A549 (cell line): ENCODE results near the gene AKAP9. TPM values are rescaled to one million over a fixed set of nuclear protein-coding genes. Genes with fewer than 3 reads are reported as not detected.

Experiments used
- ATAC-seq, 2 experiments: fragments of 200-7000 bp in 1 of 2; fragments of >200 bp in 1 of 2; cut with Nextera tagmentation in 1 of 2; cut with Tn5 transposase in 1 of 2; 3 replicates each; pipeline versions ENCODE4 v1.8.0 to v1.9.1; 2018 to 2020; ENCODE audit warnings: mild to moderate bottlenecking in 1 of 2, moderate library complexity in 1 of 2
- CTCF ChIA-PET: fragments of 300-600 bp; sonication (Branson Sonifier 250); formaldehyde crosslinking; extraction: SDS; loops from one replicate; lab custom pipeline; 2021; ENCODE audit warnings: antibody characterized with exemption, inconsistent platforms; lab: Yijun Ruan, JAX
- POLR2A ChIA-PET: fragments of 350-600 bp; formaldehyde crosslinking; extraction: SDS; loops from one replicate; lab custom pipeline; 2021; ENCODE audit warnings: antibody characterized with exemption, inconsistent platforms; lab: Yijun Ruan, JAX
- DNase-seq, 2 experiments: peaks; one replicate each; pipeline versions ENCODE4 v3.0.0 to v3.0.0-alpha.2; 2011 to 2016; ENCODE audit warnings: low read depth in 1 of 2, low spot score in 1 of 2
- FAIRE-seq: peaks from 2 replicates; lab custom pipeline; 2011; peaks lifted over from hg19 to GRCh38; lab: Jason Lieb, UNC
- H3K27ac ChIP-seq, 2 experiments: fragments of >200 bp; sonication (Bioruptor Twin); formaldehyde crosslinking; 3 replicates each; pipeline ENCODE4 v1.5.1; 2016 to 2017
- H3K4me1 ChIP-seq: fragments of >200 bp; sonication (Bioruptor Twin); formaldehyde crosslinking; 3 replicates; pipeline ENCODE4 v1.6.1; 2016
- H3K4me2 ChIP-seq: fragments of >200 bp; sonication (Bioruptor Twin); formaldehyde crosslinking; 3 replicates; pipeline ENCODE4 v1.6.1; 2016
- H3K4me3 ChIP-seq: fragments of >200 bp; sonication (Bioruptor Twin); formaldehyde crosslinking; 3 replicates; pipeline ENCODE4 v1.5.1; 2016
- H3K9me3 ChIP-seq: fragments of >200 bp; sonication (Bioruptor Twin); formaldehyde crosslinking; 3 replicates; pipeline ENCODE4 v1.6.1; 2016
- ATOH8 ChIP-seq: fragments of 250-450 bp; sonication (Bioruptor Pico); IDR thresholded peaks from 2 replicates; pipeline ENCODE4 v1.5.0; 2020; ENCODE audit warnings: low read depth, mild to moderate bottlenecking, moderate library complexity
- BCL3 ChIP-seq: fragments of >200 bp; sonication (Bioruptor Twin); formaldehyde crosslinking; IDR thresholded peaks from 3 replicates; pipeline ENCODE4 v1.6.1; 2016
- BHLHE40 ChIP-seq: IDR thresholded peaks from 2 replicates; pipeline ENCODE4 v1.6.1; 2012; ENCODE audit warnings: low read depth, low read length, inconsistent platforms
- CBX2 ChIP-seq: fragments of 200-600 bp; sonication (generic); IDR thresholded peaks from 2 replicates; pipeline ENCODE4 v1.6.1; 2016; ENCODE audit warnings: low read depth, mild to moderate bottlenecking, borderline replicate concordance
- CBX8 ChIP-seq: fragments of 200-600 bp; sonication (generic); IDR thresholded peaks from 2 replicates; pipeline ENCODE4 v1.6.1; 2016
- CTCF ChIP-seq: fragments of >200 bp; sonication (Bioruptor Twin); formaldehyde crosslinking; IDR thresholded peaks from 3 replicates; pipeline ENCODE4 v1.5.1; 2016
- EHF ChIP-seq: fragments of 250-450 bp; sonication (Bioruptor Pico); IDR thresholded peaks from 2 replicates; pipeline ENCODE4 v1.5.0; 2020; ENCODE audit warnings: mild to moderate bottlenecking
- EHMT2 ChIP-seq: fragments of 200-600 bp; sonication (generic); IDR thresholded peaks from 2 replicates; pipeline ENCODE4 v1.6.1; 2016; ENCODE audit warnings: antibody characterized with exemption, low read depth, mild to moderate bottlenecking, moderate library complexity
- EP300 ChIP-seq, 2 experiments: fragments of >200 bp; sonication (Bioruptor Twin); formaldehyde crosslinking; IDR thresholded peaks; 2 replicates in 1 of 2; 3 replicates in 1 of 2; pipeline ENCODE4 v1.6.1; 2016 to 2017
- FOSB ChIP-seq: fragments of 250-450 bp; sonication (Bioruptor Pico); IDR thresholded peaks from 2 replicates; pipeline ENCODE4 v1.5.0; 2020; ENCODE audit warnings: mild to moderate bottlenecking, moderate library complexity
- GATA3 ChIP-seq: IDR thresholded peaks from 2 replicates; pipeline ENCODE4 v1.6.1; 2012; ENCODE audit warnings: borderline replicate concordance
- HDAC2 ChIP-seq: fragments of 200-600 bp; sonication (generic); IDR thresholded peaks from 2 replicates; pipeline ENCODE4 v1.6.1; 2016
- HOXA7 ChIP-seq: fragments of 250-450 bp; sonication (Bioruptor Pico); IDR thresholded peaks from 2 replicates; pipeline ENCODE4 v1.5.0; 2020; ENCODE audit warnings: mild to moderate bottlenecking, moderate library complexity
- HOXB13 ChIP-seq: fragments of 250-450 bp; sonication (Bioruptor Pico); IDR thresholded peaks from 2 replicates; pipeline ENCODE4 v1.5.0; 2020; ENCODE audit warnings: low read depth, mild to moderate bottlenecking, moderate library complexity
- HOXB5 ChIP-seq: fragments of 250-450 bp; sonication (Bioruptor Pico); IDR thresholded peaks from 2 replicates; pipeline ENCODE4 v1.5.0; 2020; ENCODE audit warnings: mild to moderate bottlenecking, moderate library complexity
- JUN ChIP-seq, 2 experiments: fragments of >200 bp; sonication (Bioruptor Twin); formaldehyde crosslinking; IDR thresholded peaks; 2 replicates in 1 of 2; 3 replicates in 1 of 2; pipeline ENCODE4 v1.6.1; 2016 to 2017
- KDM1A ChIP-seq: fragments of 200-600 bp; sonication (generic); IDR thresholded peaks from 2 replicates; pipeline ENCODE4 v1.6.1; 2016; ENCODE audit warnings: low read depth, mild to moderate bottlenecking
- MAFK ChIP-seq: fragments of 450-650 bp; IDR thresholded peaks from 2 replicates; pipeline ENCODE4 v1.6.1; 2014; ENCODE audit not compliant: partially characterized antibody
- MAX ChIP-seq: IDR thresholded peaks from 2 replicates; pipeline ENCODE4 v1.6.1; 2012
- NFE2L2 ChIP-seq: fragments of 150-350 bp; conservative IDR thresholded peaks from 2 replicates; pipeline ENCODE4 v1.6.1; 2014; ENCODE audit warnings: low read length
- PHF8 ChIP-seq: fragments of 200-600 bp; sonication (generic); IDR thresholded peaks from 2 replicates; pipeline ENCODE4 v1.6.1; 2016; ENCODE audit warnings: low read depth, mild to moderate bottlenecking, antibody characterized with exemption, moderate library complexity, borderline replicate concordance
- POLR2AphosphoS2 ChIP-seq: conservative IDR thresholded peaks from 2 replicates; pipeline ENCODE4 v1.6.1; 2012; ENCODE audit warnings: low read length, improper control_type of control experiment, inconsistent platforms
- RARB ChIP-seq: fragments of 250-450 bp; sonication (Bioruptor Pico); IDR thresholded peaks from 2 replicates; pipeline ENCODE4 v1.8.0; 2021; ENCODE audit warnings: mild to moderate bottlenecking, moderate library complexity
- RNF2 ChIP-seq: fragments of 200-600 bp; sonication (generic); IDR thresholded peaks from 2 replicates; pipeline ENCODE4 v1.6.1; 2016; ENCODE audit warnings: low read depth, mild to moderate bottlenecking, antibody characterized with exemption, moderate library complexity, borderline replicate concordance
- TP53 ChIP-seq: fragments of 250-450 bp; sonication (Bioruptor Pico); IDR thresholded peaks from 2 replicates; pipeline ENCODE4 v1.5.0; 2021; ENCODE audit warnings: mild to moderate bottlenecking, moderate library complexity
- USF2 ChIP-seq: fragments of 450-650 bp; IDR thresholded peaks from 2 replicates; pipeline ENCODE4 v1.6.1; 2014; ENCODE audit warnings: antibody characterized with exemption
- ZC3H11A ChIP-seq: fragments of 450-650 bp; IDR thresholded peaks from 2 replicates; pipeline ENCODE4 v1.6.1; 2014; ENCODE audit warnings: antibody characterized with exemption, mild to moderate bottlenecking
- ZFP36 ChIP-seq: fragments of 450-650 bp; IDR thresholded peaks from 2 replicates; pipeline ENCODE4 v1.6.1; 2014; ENCODE audit warnings: borderline replicate concordance; ENCODE audit not compliant: partially characterized antibody
- WGBS: methylation state at CpG from one replicate; pipeline ENCODE4 v1.1.6; 2017; ENCODE audit errors: missing lambda C conversion rate; 5-methylcytosine and 5-hydroxymethylcytosine counted together
- polyA plus RNA-seq, 4 experiments: library from polyadenylated mRNA; depleted of rRNA in 3 of 4; stranded (reverse); fragments of >200 nt; fragmentation: RNase III in 1 of 4; extraction: RNeasy Plus Mini Kit Qiagen cat#74134 plus additional on column Dnase treatment in 1 of 4; gene quantifications; 2 replicates in 3 of 4; 3 replicates in 1 of 4; pipeline ENCODE4 v1.2.3, GENCODE V29; 2011 to 2017
- TF ChIP-seq, protein P1 (sequence below): fragments of 250-450 bp; sonication (Bioruptor Pico); IDR thresholded peaks from 2 replicates; pipeline ENCODE4 v1.5.0; 2021; ENCODE audit warnings: mild to moderate bottlenecking, moderate library complexity, borderline replicate concordance

AKAP9 gene
- polyA plus RNA-seq, 2 of the 4 experiments (the other 2 are of a cell fraction), result 11.7 to 32.3 TPM

DNA sequence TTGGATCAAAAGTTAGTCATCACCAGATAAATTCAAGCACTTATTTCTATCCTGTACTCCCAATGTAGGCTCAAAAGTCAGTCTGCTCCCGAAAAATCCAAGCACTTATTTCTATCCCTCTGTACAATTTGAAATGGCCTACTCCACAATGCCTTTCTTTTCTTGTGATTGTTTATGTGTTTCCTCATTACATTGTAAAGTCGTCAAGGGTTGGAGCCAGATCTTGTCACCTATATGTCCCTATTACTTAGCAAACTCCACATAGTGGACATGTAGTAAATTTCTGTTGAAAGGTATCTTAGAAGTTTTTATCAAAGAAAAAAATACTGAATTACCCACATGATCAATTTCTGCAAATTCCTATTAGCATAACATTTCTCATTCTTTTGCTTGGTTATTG, 111.5 kb downstream of the AKAP9 start:
- ChIA-PET CTCF (no interaction called here), POLR2A (no interaction called here)
- ATAC-seq, result no peak
- FAIRE-seq, result no peak
- Histone ChIP-seq H3K4me2 (no peak overlapping the region), H3K9me3 (no peaks in the 10 kb centered on the region), H3K27ac (no peak overlapping the region), H3K4me3 (no peak overlapping the region), H3K4me1 (peaks cover 3% of the 10 kb centered on the region; the same call in 1 of the 3 replicates)
- TF ChIP-seq BHLHE40 (no peak), CTCF (no peak), JUN (IDR thresholded peaks at IDR 0.05) (no peak), ATOH8 (CRISPR knock-in tag) (no peak), MAFK (no peak), KDM1A (no peak), POLR2AphosphoS2 (no peak), FOSB (no peak), ZC3H11A (no peak), ZFP36 (no peak), CBX8 (no peak), EHF (CRISPR knock-in tag) (no peak), USF2 (no peak), TP53 (CRISPR knock-in tag) (no peak), PHF8 (no peak), HDAC2 (no peak)
- TF ChIP-seq, protein P1, sequence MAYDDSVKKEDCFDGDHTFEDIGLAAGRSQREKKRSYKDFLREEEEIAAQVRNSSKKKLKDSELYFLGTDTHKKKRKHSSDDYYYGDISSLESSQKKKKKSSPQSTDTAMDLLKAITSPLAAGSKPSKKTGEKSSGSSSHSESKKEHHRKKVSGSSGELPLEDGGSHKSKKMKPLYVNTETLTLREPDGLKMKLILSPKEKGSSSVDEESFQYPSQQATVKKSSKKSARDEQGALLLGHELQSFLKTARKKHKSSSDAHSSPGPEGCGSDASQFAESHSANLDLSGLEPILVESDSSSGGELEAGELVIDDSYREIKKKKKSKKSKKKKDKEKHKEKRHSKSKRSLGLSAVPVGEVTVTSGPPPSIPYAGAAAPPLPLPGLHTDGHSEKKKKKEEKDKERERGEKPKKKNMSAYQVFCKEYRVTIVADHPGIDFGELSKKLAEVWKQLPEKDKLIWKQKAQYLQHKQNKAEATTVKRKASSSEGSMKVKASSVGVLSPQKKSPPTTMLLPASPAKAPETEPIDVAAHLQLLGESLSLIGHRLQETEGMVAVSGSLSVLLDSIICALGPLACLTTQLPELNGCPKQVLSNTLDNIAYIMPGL (CRISPR knock-in tag), result no peak
- 89% methylated on average over 2 of the region's 2 CpGs for WGBS
- DNase-seq, result no peak

GRCh38 chr7:92052684-92053083, 112.0 kb downstream of the AKAP9 start:
- ChIA-PET POLR2A (no interaction called here), CTCF (no interaction called here)
- TF ChIP-seq EHF (CRISPR knock-in tag) (no peak), NFE2L2 (no peak), GATA3 (no peak), HOXB5 (CRISPR knock-in tag) (no peak), RARB (no peak), HOXA7 (no peak), CBX2 (no peak), RNF2 (no peak), USF2 (no peak), EP300 (IDR thresholded peaks at IDR 0.05) (no peak), HOXB13 (CRISPR knock-in tag) (no peak), BCL3 (no peak), POLR2AphosphoS2 (no peak), PHF8 (no peak), EHMT2 (no peak), MAX (no peak)
- DNase-seq, result no peak
- no peak overlapping the region for H3K4me3 ChIP-seq
- 81% methylated on average over 3 of the region's 3 CpGs for WGBS
- no peak overlapping the region for H3K4me2 ChIP-seq
- no peak for FAIRE-seq
- no peak for ATAC-seq
- no peak overlapping the region for H3K27ac ChIP-seq
- H3K9me3 ChIP-seq, result no peaks in the 10 kb centered on the region
- peaks cover 3% of the 10 kb centered on the region; the same call in 1 of the 3 replicates for H3K4me1 ChIP-seq
